ENCODE results near the gene ING2.

GRCh38 chr4:183554878-183555585 is 50.2 kb downstream of the ING2 start:
- no peak for TF ChIP-seq EZH2phosphoT487 (conservative IDR thresholded peaks at IDR 0.05; ENCODE audit: low read length)
- no peak for TF ChIP-seq CTCF (IDR thresholded peaks at IDR 0.05; ENCODE audit: insufficient read depth, low read length, poor library complexity, severe bottlenecking)
